Measurements from ENCODE around the gene KCNJ10.

The KCNJ10 gene

GRCh38 chr1:159986531-159986930, 83.4 kb downstream of the KCNJ10 start:
- H3K4me1 Mint-ChIP-seq: no peaks in the 10 kb centered on the region
- H3K4me3 Mint-ChIP-seq: no peak overlapping the region
- peak in 1 of 2 donors; percentile 38 for DNase-seq (ENCODE audit: low spot score in 2 of 2)
- no peak overlapping the region for H3K27ac Mint-ChIP-seq
- no peaks in the 10 kb centered on the region for H3K9me3 Mint-ChIP-seq
- ATAC-seq: no peak
- no peaks in the 10 kb centered on the region for H3K36me3 Mint-ChIP-seq

- Mint-ChIP-seq H3K9me3 (no peaks in the 10 kb centered on the region), H3K36me3 (no peaks in the 10 kb centered on the region), H3K4me1 (no peaks in the 10 kb centered on the region), H3K27ac (no peak overlapping the region), H3K4me3 (no peak overlapping the region)
- no peak for DNase-seq (ENCODE audit: low spot score in 2 of 2)
- no peak for ATAC-seq
These were observed 83.9 kb downstream of the KCNJ10 start for GRCh38 chr1:159986093-159986492.

GRCh38 chr1:159985473-159985872, 84.5 kb downstream of the KCNJ10 start:
- Mint-ChIP-seq H3K36me3 (no peaks in the 10 kb centered on the region), H3K4me3 (no peak overlapping the region), H3K27ac (no peak overlapping the region), H3K9me3 (no peaks in the 10 kb centered on the region), H3K4me1 (no peaks in the 10 kb centered on the region)
- DNase-seq (ENCODE audit: low spot score in 2 of 2) (no peak), ATAC-seq (no peak)

DNA sequence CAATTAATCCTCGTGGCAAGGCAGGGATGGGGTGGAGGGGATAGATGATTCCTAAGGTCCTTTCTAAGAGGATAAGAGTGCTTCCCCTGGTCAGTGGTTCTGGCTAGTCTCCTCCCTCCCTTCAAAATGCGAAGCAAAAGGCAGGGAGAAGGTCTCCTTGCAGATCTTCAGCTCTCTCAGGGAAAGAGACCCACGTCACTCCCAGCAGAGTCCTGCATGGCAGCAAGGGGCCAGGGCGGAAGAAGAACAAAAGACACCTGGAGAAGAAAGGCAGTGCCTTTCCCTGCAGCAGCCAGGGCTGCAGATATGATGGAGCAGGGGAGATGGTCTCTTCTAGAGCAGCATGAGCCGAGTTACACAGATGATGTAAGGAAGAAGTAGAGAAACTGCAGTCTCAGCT, 86.3 kb downstream of the KCNJ10 start:
- DNase-seq (ENCODE audit: low spot score in 2 of 2) (no peak), ATAC-seq (no peak)
- no peak overlapping the region for H3K27ac Mint-ChIP-seq
- H3K36me3 Mint-ChIP-seq: no peaks in the 10 kb centered on the region
- H3K4me3 Mint-ChIP-seq: no peak overlapping the region
- H3K9me3 Mint-ChIP-seq: no peaks in the 10 kb centered on the region
- H3K4me1 Mint-ChIP-seq: no peaks in the 10 kb centered on the region

DNA sequence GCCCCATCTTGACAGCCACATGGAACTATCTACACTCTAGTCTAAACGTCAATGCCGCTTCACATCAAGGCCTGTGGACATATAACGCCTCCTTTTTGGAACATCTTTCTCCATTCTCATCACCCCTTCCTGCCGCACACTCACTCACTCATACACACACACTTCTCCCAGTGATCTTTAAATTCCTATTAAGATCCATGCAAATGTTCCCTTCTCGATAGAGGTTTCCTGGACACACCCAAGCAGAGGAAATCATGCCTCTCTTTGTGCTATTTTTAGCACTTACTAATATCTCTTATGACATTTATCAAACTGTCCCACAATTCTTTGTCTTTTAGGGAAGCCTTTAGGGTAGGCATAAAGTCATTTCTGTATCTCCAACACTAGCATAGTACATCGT, 87.7 kb downstream of the KCNJ10 start:
- H3K27ac Mint-ChIP-seq: no peak overlapping the region
- no peak for ATAC-seq
- H3K9me3 Mint-ChIP-seq: no peaks in the 10 kb centered on the region
- no peaks in the 10 kb centered on the region for H3K4me1 Mint-ChIP-seq
- no peak for DNase-seq (ENCODE audit: low spot score in 2 of 2)
- no peak overlapping the region for H3K4me3 Mint-ChIP-seq
- H3K36me3 Mint-ChIP-seq: no peaks in the 10 kb centered on the region

DNA sequence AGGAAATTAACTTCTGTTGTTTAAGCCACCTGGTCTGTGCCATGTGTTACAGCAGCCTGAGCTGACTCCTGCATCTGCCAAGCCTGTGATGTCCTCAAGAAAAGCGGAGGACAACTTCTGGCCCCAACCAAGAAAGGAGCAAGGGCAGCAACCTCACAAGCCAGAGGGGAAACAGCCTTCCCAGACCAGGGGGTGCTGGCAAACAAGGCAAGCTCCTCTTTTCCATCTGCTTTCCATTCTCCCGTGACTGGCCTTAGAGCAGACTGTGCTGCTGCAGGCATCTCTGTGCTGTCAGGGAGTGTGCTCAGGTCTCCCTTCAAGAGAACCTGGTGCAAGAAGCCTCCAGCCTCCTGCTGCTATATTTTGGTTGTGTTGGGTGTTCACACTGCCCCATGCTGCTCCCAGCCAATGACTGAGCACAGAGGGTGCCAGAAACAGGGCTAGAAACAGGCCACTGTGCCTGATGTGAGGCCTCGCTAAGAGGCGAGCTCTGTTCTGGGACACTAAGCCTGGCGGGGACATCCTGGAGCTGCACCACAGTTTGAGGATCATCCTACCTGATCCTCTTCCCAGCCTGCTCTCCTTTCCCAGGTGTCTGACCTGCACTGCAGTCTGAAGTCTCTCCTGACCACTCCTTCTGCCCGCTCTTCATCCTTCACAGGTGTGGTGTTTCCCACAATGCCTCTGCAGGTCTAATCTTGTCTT, 88.5 kb downstream of the KCNJ10 start:
- H3K27ac Mint-ChIP-seq: no peak overlapping the region
- no peaks in the 10 kb centered on the region for H3K9me3 Mint-ChIP-seq
- DNase-seq (ENCODE audit: low spot score in 2 of 2): no peak
- ATAC-seq: peak; percentile 9
- no peaks in the 10 kb centered on the region for H3K4me1 Mint-ChIP-seq
- no peaks in the 10 kb centered on the region for H3K36me3 Mint-ChIP-seq
- H3K4me3 Mint-ChIP-seq: no peak overlapping the region

DNA sequence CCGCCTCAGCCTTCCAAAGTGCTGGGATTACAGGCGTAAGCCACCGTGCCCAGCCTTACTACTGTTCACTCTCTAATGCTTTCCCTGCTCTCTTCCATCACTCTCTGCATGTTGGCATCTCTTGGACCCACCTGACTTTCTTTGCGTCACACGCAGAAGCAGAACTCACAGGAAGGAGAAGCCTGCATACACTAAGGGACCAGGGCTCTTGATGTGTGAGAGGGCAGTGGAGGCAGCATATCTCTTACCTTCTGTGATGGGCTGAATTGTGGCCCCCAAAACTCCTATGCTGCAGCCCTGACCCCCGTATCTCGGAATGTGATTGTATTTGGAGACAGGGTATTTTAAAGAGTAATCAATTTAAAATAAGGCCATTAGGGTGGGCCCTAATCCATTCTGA, 89.2 kb downstream of the KCNJ10 start:
- no peaks in the 10 kb centered on the region for H3K9me3 Mint-ChIP-seq

DNA sequence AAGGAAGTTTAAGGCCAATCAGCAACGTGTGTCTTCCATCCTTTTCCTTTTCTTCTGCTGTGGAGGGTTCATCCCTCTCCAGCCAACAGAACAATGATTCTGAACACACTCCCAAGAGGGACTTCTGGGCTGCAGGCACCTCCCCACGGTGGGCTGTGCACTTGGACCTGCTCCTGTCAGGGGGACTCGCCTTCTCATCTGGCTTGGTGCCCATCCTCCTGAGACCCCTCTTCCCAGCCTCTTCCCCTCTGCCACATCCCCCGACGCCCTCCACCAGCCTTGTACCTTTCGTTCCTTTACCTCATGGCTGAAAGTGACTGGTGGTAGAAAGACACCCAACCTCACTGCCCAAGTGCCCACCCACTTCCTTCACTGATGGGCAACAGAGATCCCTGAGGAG, 89.9 kb downstream of the KCNJ10 start:
- no peak for ATAC-seq
- no peak overlapping the region for H3K4me3 Mint-ChIP-seq
- H3K4me1 Mint-ChIP-seq: no peaks in the 10 kb centered on the region
- no peak overlapping the region for H3K27ac Mint-ChIP-seq
- H3K9me3 Mint-ChIP-seq: no peaks in the 10 kb centered on the region
- DNase-seq (ENCODE audit: low spot score in 2 of 2): no peak
- H3K36me3 Mint-ChIP-seq: no peaks in the 10 kb centered on the region

More for the DNA sequence above, 89.2 kb downstream of the KCNJ10 start:
- H3K36me3 Mint-ChIP-seq: no peaks in the 10 kb centered on the region
- H3K27ac Mint-ChIP-seq: no peak overlapping the region
- no peak for ATAC-seq
- H3K4me1 Mint-ChIP-seq: no peaks in the 10 kb centered on the region
- H3K4me3 Mint-ChIP-seq: no peak overlapping the region
- DNase-seq (ENCODE audit: low spot score in 2 of 2): no peak

DNA sequence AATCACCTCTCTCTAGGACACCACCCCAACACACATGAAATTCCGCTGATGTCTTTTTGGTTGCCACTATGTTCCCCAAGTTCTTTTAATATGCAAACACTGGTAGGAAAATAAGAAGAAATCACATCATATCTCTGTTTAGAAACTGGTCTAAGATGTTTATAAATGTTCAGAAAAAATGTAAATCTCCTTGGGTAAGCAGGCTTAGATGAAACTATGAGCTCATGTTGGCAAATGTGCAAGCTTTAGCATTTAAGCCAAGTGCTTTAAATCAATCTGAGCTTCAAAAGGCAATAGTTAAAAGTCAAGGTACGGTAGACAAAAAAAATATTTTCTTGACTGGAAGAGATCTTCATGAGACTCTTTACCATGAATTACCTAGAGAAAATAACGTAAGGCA, 90.7 kb downstream of the KCNJ10 start:
- Mint-ChIP-seq H3K27ac (no peak overlapping the region), H3K4me3 (no peak overlapping the region), H3K36me3 (no peaks in the 10 kb centered on the region), H3K4me1 (no peaks in the 10 kb centered on the region), H3K9me3 (no peaks in the 10 kb centered on the region)
- DNase-seq (ENCODE audit: low spot score in 2 of 2) (no peak), ATAC-seq (no peak)

DNA sequence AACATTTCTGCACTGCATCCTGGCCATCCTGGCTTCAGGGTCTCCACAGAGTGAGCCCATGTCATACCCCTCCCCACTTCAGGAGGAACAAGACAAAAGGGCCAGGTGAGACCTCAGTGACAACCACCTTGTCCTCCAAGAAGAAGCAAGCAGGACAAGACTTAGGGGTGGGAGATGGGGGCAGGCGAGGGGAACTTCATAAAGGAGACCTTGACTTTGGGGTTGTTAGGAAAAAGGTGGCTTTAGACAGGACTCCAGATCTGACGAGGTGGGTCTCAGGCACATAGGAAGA, 91.9 kb downstream of the KCNJ10 start:
- no peak overlapping the region for H3K4me3 Mint-ChIP-seq
- no peaks in the 10 kb centered on the region for H3K36me3 Mint-ChIP-seq
- ATAC-seq (no peak), DNase-seq (ENCODE audit: low spot score in 2 of 2) (no peak)
- H3K4me1 Mint-ChIP-seq: no peaks in the 10 kb centered on the region
- H3K27ac Mint-ChIP-seq: no peak overlapping the region
- H3K9me3 Mint-ChIP-seq: no peaks in the 10 kb centered on the region

- Mint-ChIP-seq H3K36me3 (no peaks in the 10 kb centered on the region), H3K27ac (no peak overlapping the region), H3K4me3 (no peak overlapping the region), H3K4me1 (no peaks in the 10 kb centered on the region), H3K9me3 (no peaks in the 10 kb centered on the region)
- DNase-seq (ENCODE audit: low spot score in 2 of 2) (no peak), ATAC-seq (peak; percentile 51)
These were observed 92.4 kb downstream of the KCNJ10 start for GRCh38 chr1:159977364-159978106.

DNA sequence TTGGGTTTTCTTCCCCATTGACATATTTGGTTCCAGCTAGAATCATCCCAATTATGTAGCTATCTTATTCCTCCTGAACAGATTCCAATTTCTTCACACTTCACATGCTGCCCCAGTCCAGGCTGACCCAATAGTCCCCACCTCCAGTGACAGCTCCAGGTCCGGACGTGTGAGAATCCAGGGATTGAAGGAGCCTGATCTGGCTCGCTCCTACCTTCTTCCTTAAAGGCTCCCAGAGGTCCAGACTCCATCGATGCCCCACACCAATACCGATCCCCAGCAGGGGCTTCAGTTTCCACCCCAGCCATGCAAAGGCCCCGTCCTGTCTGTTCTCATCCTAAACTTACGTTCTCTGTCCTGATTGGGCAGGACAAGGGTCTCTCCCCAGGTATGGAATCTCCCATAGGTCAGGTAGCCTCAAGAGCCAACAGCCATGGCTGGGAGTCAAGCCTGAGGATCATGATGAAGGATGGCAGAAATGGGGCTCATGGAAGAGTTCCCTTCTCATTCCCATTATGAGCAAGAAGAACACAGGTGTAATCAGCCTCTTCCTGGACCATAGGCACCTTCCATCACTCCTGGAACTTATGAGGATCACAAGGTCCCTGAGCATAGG, 95.5 kb downstream of the KCNJ10 start:
- Mint-ChIP-seq H3K36me3 (no peaks in the 10 kb centered on the region), H3K9me3 (no peaks in the 10 kb centered on the region), H3K4me1 (no peaks in the 10 kb centered on the region), H3K27ac (no peak overlapping the region), H3K4me3 (no peak overlapping the region)
- ATAC-seq (no peak), DNase-seq (ENCODE audit: low spot score in 2 of 2) (no peak)

GRCh38 chr1:159973350-159973940, 96.5 kb downstream of the KCNJ10 start:
- H3K4me1 Mint-ChIP-seq: no peaks in the 10 kb centered on the region
- no peaks in the 10 kb centered on the region for H3K36me3 Mint-ChIP-seq
- H3K9me3 Mint-ChIP-seq: no peaks in the 10 kb centered on the region
- no peak overlapping the region for H3K27ac Mint-ChIP-seq
- no peak for DNase-seq (ENCODE audit: low spot score in 2 of 2)
- no peak overlapping the region for H3K4me3 Mint-ChIP-seq
- ATAC-seq: no peak

DNA sequence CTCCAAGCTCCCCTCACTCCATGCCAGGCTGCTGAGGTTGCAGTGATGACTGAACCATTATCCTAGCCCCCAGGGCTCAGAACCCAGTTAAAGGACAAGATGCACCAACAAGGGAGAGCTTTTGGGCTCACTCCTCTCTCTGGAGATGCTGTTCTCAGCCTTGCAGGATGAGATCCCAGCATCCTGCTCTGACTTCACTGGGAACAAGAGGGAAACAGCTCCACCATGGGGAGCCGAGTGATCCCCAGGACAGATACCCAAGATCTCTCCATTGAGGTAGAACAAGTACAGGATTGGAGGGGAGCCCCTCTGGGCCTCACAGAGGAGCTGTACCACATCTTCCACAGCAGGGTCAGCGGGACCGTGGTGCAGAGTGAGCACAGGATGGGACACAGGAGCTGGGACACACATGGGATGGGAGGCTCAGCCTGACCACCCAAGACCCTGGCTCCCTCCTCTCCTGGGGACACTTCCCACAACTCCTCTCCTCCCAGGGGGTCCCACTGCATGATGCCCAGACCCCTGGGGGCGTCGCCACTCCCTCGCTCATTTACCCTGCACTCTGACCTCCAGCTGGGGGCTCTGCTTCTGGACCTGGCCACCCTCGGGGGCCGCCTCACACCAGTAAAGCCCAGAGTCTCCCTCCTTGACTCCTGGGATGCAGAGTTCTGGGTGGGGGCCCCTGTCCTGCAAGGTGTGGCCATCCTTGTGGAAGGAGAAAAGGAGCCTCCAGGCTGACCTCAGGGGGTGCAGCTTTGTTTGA, 97.3 kb downstream of the KCNJ10 start:
- H3K27ac Mint-ChIP-seq: no peak overlapping the region
- no peaks in the 10 kb centered on the region for H3K9me3 Mint-ChIP-seq
- no peaks in the 10 kb centered on the region for H3K4me1 Mint-ChIP-seq
- no peak for ATAC-seq
- H3K4me3 Mint-ChIP-seq: no peak overlapping the region
- DNase-seq (ENCODE audit: low spot score in 2 of 2): no peak
- H3K36me3 Mint-ChIP-seq: no peaks in the 10 kb centered on the region

GRCh38 chr1:159970932-159971342, 99.0 kb downstream of the KCNJ10 start:
- H3K9me3 Mint-ChIP-seq: no peaks in the 10 kb centered on the region
- no peak overlapping the region for H3K4me3 Mint-ChIP-seq
- H3K4me1 Mint-ChIP-seq: no peaks in the 10 kb centered on the region
- no peaks in the 10 kb centered on the region for H3K36me3 Mint-ChIP-seq
- DNase-seq (ENCODE audit: low spot score in 2 of 2) (no peak), ATAC-seq (no peak)
- no peak overlapping the region for H3K27ac Mint-ChIP-seq

All from stimulated activated effector memory CD8-positive, alpha-beta T cell treated with anti-CD3 and anti-CD28 coated beads, Interleukin-12 subunit alpha, Interleukin-12 subunit beta, amount 100 ng/mL, for 72 hours (primary cell).